Limb (tissue), 2 donors: ENCODE results near the gene TECRL.

ENCODE experiments used
- DNase-seq, 2 donors: peaks; one replicate each; pipeline ENCODE4 v3.0.0-alpha.2; 2016; ENCODE audit errors: extremely low spot score in 2 of 2

The TECRL gene

DNA sequence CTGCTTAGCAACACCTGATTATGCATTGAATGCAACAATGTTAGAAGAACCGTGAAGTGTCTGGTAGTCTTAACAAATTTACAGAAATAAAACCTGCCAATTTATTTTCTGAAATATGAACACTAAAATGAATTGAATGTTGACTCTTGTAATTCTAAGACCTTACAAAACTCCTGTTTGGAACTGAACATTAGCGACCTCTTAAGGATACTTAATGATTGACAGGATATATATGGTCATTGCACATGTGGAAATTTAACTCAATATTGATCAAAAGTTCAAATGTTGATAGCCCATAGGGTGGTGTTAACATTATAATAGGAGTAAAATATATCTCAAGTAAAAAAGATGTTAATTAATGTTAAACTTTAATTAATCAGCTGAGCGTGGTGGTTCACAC, 79.1 kb downstream of the TECRL start:
- DNase-seq, result no peak

DNA sequence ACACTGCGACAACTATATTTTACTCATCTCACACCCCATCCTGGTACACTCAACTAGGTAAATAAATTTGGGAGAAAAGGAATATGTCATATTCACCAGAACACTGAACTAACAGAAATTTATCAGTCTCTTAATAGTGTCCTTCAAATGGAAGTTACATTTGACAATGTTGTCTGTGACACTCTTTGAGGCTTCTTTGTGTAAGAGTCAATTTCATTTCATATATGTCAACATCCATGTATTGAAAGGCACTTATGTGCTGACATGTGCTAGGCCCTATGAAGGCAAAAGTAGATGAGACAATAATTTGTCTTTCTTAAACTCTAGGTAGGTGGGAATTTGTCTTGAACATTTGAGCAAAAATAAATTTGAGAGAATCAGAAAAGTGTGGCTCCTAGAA, 82.0 kb downstream of the TECRL start:
- no peak for DNase-seq

DNA sequence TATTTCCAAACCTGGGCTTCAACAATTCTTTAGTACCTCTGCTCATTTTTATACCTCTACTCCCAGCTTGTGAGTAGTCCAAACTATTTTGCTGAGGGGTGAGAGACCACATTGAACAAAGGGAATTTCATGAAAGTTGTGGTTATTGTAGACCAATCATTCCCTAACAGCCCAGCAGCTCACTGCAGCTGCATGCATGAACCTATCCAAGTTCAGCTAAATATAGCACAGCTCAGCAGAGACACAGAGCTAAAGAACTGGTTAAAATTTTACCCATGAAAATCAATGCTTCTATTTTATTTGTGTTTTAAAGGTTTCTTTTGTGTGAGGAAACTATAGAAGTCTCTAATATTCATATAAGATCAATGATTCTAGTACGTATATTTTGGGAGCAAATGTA, 82.7 kb downstream of the TECRL start:
- no peak for DNase-seq

DNA sequence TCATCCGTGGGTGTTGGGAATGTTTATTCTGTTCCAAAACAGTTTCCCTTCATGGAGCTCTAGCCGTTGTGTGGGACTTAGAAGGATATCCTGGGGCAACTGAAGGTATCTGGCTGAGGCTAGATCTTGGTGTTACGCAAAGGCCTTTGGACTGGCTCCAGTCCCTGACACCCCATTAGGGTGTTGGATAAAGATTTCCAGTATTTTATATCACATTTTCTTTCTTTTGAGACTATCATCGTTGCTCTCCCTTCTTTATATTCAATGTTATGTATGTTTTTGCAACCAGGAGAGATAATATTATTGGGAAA, 103.0 kb downstream of the TECRL start:
- DNase-seq, result no peak

DNA sequence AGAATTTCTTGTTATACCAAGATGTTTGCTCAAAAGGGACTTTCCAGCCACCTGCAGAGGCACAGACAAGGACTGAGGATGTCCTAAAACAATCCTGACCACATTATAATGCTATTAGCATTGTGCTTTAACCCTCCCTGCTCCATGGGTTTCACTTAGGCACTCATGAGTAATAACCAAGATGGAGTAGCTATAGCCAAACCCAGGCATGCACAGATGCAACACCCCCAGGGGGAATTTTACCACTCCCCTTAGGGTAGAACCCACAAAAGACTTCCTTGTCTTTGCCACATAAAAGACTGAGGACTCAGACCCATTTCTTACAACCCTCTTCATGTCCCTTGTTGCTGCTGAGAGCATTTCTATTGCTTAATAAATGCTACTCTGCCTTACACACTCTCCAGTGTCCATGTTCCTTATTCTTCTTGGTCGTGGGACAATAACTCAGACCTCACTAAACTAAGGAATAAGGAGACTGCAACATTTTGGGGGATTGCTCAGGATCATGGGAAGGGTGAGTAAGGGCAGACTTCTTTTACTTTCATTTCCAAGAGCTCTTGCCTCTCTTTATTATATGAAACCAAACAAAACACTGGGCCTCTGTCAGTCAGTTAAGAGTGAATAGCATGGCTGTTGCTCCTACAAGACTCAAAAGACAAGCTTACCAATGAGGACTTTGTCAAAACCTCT, 103.5 kb downstream of the TECRL start:
- no peak for DNase-seq

DNA sequence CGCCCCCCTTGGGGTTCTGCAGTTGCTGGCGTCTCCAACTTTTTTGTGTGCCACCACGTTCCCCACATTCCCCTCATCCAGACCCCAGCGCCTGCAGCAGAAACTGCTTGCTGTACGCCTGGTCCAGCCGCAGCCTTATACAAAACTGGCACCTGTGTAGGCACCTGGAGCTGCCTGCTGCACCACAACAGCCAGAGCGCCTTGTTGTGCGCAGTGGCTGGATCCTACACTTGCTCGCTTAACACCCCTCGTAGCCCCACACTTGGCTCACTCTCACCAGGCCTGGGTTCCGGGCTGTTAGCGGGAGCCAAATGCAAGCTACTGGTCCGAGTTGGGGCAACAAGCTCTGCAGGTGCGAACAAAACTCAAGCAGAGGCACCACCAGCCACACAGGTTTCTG, 136.8 kb downstream of the TECRL start:
- no peak for DNase-seq

DNA sequence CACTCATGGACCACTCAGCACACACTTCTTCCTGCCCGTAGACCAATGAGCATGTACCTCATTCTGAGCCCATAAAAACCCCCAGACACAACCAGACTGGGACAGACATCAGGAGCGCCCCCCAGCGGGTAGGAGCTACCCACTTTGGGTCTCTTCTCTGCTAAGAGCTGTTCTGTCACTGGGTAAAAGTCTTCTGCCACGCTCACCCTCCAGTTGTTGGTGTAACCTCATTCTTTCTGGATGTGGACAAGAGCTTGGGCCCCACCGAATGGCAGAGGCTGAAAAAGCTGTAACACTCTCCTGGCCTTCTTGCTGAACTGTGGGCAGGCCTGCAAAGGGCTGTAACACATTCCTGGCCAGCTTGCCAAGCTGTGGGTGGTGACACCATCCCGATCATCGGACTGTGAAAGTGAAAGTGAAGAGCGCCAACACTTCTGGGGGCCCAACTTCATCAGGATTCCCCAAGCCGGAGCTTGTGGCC, 137.6 kb downstream of the TECRL start:
- DNase-seq, result no peak

DNA sequence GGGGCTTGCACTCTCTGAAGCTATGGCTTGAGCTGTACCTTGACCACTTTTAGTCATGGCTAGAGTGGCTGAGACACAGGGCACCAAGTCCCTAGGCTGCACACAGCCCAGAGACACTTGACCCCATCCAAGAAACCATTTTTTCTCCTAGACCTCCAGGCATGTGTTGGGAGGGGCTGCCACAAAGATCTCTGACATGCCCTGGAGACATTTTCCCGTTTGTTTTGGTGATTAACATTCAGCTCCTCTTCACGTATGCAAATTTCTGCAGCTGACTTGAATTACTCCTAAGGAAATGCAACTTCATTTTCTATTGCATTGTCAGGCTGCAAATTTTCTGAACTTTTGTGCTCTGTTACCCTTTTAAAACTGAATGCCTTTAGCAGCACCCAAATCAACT, 142.6 kb downstream of the TECRL start:
- DNase-seq, result no peak

DNA sequence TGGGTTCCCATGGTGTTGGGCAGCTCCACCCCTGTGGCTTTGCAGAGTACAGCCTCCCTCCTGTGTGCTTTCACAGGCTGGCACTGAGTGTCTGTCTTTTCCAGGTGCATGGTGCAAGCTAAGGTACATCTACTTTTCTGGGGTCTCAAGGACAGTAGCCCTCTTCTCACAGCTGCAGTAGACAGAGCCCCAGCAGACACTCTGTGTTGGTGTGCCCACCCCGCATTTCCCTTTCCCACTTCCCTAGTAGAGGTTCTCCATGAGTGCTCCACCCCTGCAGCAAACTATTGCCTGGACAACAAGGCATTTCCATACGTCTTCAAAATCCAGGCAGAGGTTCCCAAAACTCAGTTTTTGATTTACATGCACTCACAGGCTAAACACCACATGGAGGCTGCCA, 143.0 kb downstream of the TECRL start:
- DNase-seq, result no peak

DNA sequence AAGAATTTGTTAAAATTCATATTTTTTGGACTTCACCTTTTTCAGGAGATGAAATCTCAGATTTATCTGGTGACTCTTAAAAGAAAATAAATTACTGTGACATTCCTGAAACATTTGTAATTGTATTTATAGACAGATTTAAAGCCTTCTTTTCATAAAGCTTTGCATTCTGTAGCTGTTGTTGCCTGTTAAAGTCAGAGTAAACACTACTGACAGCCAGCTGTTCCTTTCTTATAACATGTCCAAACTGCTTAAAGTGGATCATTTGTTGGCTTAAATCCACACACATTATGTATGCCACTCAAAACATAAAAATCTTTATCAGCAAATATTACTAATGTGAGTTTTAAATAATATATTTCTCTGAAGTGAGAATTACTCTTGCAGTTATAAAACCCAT, 157.5 kb downstream of the TECRL start:
- DNase-seq, result peak in 1 of 2 donors; percentile 10

DNA sequence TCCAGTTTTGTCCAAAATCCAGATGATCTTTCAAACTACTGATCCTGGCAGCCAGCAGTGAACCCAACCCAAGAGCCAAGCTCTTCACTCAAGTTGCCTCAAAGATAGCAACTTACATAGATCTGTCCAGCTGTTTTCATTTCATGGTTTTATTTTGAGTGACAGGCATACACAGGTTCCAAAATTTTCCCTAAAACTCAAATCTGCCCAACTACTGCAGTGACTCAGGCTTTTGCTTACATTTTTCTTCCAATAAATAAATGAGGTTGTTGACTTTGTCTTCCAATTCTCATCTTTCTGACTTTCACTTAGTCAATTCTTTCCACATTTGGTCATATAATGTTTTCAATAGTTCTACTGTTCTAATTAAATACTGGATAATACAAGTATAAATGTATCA, 158.8 kb downstream of the TECRL start:
- no peak for DNase-seq

DNA sequence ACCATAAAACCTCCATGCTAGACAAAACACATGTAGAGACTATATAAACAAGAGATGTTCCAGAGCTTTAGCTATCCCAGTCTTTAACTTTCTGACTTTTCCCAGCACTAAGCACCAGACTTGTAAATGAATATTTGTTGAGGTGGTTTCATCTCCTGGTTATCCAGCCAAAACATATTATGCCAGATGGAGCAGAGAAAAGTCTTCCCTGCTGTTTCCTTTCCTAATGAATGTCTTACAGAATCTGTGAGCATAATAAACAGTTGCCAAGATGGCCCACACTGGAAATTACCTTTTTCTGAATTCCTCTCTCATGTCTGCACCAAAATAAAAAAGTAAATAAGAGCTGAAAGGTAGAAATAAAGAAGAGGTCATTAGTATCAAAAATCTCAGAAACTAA, 159.2 kb downstream of the TECRL start:
- no peak for DNase-seq

DNA sequence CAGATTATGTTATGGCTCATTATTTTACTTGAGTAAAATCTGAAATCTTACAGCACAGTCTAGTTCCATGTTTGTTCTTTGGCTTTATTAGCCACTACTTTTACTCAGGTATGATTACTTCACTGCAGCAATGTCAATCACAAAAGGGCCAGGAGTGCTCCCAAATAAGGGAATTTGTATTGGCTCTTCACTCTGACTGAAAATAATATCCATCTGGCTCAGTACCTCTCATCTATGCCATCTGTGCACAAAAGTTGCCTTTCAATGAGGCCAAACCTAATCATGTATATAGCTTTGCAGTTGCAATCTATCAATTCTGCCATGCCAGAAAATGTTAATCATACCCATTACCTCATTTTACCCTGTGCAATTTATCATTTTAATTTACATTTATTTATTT, 161.1 kb downstream of the TECRL start:
- no peak for DNase-seq

DNA sequence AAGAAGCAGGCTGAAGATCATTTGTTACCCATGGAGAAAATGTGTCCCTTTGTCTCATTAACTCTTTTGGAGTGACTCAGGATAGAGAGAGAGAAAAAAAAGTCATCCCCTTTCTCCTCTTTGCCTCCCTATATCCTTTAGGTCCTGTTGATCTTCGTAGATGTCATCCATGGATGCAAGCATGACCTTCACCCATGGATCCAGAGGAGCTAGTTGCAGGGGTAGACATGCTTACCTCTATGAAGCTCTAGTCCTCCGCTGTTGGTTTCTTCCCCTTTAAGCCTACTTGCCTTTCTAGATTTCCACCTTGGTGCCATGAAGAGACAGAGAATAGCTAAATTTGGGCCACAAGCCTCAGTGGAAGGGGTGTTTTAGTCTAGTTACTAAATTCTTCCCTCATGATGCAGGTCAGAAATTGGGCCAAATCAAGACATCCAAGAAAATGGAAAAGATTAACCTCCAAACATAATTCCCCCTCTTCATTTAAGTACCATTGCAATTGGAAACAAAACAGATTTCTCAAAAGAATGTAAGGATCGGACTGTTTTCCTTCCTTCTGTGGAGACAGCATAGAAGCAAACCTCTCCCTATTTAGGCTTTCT, 178.4 kb downstream of the TECRL start:
- DNase-seq, result no peak
